ENCODE data around the gene PLEKHA7.
"Not testable (repeated sequence)": the region's sequence is repeated elsewhere in the genome, so short reads cannot be mapped to it uniquely, and the experiment has no call there.

PLEKHA7 gene

GRCh38 chr11:16918543-16919182 lies 95.6 kb downstream of the PLEKHA7 start:
- not testable (repeated sequence) for DNase-seq (ENCODE audit: low read depth in 2 of 3, low spot score in 2 of 3)

- DNase-seq (ENCODE audit: low read depth in 2 of 3, low spot score in 2 of 3) = no peak
Observed at GRCh38 chr11:16917941-16918340, 96.3 kb downstream of the PLEKHA7 start.

GRCh38 chr11:16912692-16913111 lies 101.5 kb downstream of the PLEKHA7 start:
- no peak for DNase-seq (ENCODE audit: low read depth in 2 of 3, low spot score in 2 of 3)

GRCh38 chr11:16911658-16912057 lies 102.6 kb downstream of the PLEKHA7 start:
- DNase-seq (ENCODE audit: low read depth in 2 of 3, low spot score in 2 of 3) = no peak

GRCh38 chr11:16911186-16911585 lies 103.0 kb downstream of the PLEKHA7 start:
- DNase-seq (ENCODE audit: low read depth in 2 of 3, low spot score in 2 of 3) = no peak

GRCh38 chr11:16909359-16910035 lies 104.7 kb downstream of the PLEKHA7 start:
- no peak for DNase-seq (ENCODE audit: low read depth in 2 of 3, low spot score in 2 of 3)

- no peak for DNase-seq (ENCODE audit: low read depth in 2 of 3, low spot score in 2 of 3)
Observed at GRCh38 chr11:16905375-16905774, 108.8 kb downstream of the PLEKHA7 start.

DNA sequence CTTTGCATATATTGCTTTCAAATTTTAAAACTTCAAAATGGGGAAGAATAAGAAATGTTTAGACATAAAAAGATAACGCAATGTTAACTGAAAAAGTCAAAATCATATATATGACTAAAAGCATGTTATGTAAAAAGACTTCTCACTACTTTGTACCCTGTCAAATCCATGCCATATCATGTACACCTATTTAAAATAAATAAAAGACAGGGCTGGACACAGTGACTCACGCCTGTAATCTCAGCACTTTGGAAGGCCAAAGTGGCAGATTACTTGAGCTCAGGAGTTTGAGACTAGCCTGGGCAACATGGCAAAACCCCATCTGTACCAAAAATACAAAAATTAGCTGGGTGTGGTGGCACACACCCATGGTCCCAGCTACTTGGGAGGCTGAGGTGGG lies 109.5 kb downstream of the PLEKHA7 start:
- DNase-seq (ENCODE audit: low read depth in 2 of 3, low spot score in 2 of 3) = not testable (repeated sequence)

DNA sequence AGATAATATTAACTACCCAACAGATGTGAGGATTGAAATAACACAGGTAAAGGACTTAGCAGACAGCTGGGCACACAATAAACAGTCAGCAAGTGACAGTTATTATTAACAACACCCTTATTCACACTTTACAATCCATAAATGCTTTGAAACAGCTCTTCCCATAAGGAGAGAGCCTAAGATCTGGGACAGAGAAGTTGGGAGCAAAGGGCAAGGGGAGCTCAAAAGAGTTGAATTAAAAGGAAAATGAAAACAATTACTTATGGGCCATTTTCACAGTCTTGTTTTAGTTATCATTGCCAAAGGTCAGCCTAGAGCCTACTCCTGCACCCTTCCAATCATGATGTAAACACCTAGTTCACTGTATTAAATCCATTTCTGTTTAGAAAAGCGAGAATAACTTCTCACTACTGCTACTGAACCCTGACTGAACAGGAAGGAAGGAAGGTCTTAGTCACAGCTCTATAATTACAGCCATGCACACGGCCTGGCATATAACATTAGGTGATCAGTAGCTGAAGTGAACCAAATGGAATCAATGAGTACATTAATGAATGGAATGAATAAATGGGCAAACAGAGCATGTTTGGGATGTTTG lies 111.3 kb downstream of the PLEKHA7 start:
- no peak for DNase-seq (ENCODE audit: low read depth in 2 of 3, low spot score in 2 of 3)

GRCh38 chr11:16902182-16902581 lies 112.0 kb downstream of the PLEKHA7 start:
- DNase-seq (ENCODE audit: low read depth in 2 of 3, low spot score in 2 of 3) = no peak

DNA sequence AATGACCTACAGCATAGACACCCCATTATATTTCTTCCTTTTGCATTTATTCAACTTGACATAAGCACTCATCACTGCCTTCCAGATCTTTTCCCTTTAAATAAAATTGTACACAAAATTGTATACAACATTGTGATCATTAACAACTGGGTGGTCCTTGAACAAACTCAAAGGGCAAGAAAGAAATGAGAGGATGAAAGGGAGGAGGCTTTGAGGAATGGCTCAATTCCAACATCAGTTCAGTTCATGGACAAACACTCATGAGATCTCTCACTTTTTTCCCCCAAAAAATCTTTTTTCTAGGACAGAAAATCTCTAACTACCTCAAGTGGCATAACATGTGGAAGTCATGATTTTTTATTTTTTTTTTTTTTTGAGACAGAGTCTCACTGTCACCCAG lies 113.7 kb downstream of the PLEKHA7 start:
- no peak for DNase-seq (ENCODE audit: low read depth in 2 of 3, low spot score in 2 of 3)

- no peak for DNase-seq (ENCODE audit: low read depth in 2 of 3, low spot score in 2 of 3)
Observed at GRCh38 chr11:16899708-16900303, 114.4 kb downstream of the PLEKHA7 start.

DNA sequence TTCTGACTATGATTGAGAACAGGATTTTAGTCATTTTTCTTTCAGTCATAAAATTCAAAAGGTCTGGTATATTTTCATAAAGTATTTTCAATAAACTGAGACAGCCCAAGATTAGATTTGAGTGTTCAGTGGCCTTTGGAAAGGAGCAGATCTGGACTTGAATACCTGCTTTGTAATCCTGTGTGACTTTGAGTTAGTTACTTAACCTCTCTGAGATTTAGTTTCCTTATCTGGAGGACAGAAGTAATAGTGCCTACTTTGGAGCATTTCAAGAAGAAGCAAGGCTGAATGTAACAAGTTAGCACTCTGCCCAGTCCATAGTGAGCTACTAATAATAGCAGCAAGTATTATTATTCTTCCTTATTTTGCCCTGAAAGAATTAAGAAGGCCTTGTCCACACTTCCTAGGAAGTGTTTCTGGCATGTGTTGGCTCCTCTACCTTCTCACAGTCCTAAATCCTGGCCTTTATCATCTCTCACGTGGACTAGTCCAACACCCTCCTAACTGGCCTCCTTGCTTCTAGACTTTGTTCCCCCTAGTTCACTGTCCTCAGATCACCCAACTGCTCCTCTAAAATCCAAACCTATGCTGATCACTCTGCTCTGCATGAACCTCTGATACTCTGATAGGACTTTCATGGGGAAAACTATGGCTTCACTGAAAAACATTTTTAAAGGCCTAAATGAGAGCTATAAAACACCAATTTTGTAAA lies 115.8 kb downstream of the PLEKHA7 start:
- no peak for DNase-seq (ENCODE audit: low read depth in 2 of 3, low spot score in 2 of 3)

DNA sequence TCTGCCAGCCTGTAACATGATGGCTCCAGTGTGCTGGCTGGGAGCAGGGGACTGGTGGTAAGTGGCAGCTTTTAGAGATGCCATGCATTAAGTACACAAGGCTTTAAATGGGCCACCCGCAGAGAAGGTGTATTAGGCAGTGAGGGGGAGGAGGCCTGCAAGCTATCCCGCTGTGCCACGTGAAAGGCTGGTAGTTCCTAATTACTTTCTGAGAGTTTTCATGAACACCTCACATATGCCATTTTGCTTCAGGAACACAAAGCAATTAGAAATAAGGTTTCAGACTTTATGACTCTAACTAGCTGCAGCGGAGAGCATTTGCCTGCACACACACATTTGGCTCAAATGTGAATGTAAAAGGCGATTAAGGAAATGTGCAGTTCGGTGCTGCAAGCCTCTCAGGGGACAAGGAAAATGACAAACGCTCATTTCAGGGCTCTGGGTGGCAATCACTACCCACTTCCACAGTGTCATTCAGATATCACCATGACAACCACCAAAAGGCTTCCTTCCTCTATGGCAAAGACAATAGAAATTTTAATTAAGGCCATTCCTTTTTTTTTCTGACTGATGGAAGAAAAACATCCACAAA lies 116.6 kb downstream of the PLEKHA7 start:
- no peak for DNase-seq (ENCODE audit: low read depth in 2 of 3, low spot score in 2 of 3)

GRCh38 chr11:16896729-16897469 lies 117.3 kb downstream of the PLEKHA7 start:
- no peak for DNase-seq (ENCODE audit: low read depth in 2 of 3, low spot score in 2 of 3)

DNA sequence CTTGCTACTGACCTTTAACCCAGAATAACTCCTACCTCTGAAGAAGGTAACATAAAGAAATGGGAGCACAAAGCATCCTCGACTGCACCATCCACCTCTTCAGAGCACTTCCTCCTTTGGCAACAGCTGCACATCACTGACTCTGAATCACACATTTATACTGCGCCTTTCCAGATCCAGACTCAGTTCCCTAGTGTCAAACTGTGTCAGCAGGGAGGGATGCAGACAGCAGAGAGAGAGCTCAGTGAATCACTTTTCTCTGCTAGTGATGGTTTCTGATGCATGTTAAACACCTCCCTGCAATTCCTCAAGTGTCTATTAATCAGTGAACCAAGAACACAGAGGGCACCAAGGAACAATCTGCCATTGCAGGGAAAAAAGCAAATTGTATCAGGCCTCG lies 118.9 kb downstream of the PLEKHA7 start:
- DNase-seq (ENCODE audit: low read depth in 2 of 3, low spot score in 2 of 3) = no peak

DNA sequence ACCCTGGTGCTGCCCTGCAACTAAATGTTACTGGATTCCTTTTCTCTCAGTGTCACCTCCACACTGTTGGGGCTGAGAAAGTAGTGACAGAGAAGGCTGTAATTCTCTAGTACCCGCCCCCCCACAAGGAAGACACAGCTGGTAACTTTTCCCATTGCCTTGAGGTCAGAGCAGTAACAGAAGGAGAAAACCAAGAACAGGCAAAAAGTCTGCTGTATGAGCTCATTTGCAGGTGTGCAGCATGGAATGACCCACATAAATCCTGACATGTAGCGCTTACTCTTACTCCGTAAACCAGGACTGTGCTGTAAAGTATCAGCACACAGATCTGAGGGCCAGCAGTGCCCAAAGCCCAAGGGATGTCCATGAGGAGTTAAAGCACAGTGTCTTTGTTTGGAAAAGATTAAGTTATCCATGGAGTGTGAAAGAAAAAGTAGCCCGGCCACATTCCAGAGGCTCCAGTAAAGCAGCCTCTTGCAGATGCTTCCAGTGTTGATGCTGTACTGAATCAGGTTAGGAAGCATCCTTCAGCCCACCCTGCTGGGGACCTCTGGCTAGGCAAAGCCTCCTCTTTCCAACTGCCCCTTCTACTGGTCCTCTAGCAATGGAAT lies 120.7 kb downstream of the PLEKHA7 start:
- DNase-seq (ENCODE audit: low read depth in 2 of 3, low spot score in 2 of 3) = no peak

- no peak for DNase-seq (ENCODE audit: low read depth in 2 of 3, low spot score in 2 of 3)
Observed at GRCh38 chr11:16891964-16892363, 122.2 kb downstream of the PLEKHA7 start.

GRCh38 chr11:16891165-16891564 lies 123.0 kb downstream of the PLEKHA7 start:
- DNase-seq (ENCODE audit: low read depth in 2 of 3, low spot score in 2 of 3) = no peak

GRCh38 chr11:16890442-16890841 lies 123.8 kb downstream of the PLEKHA7 start:
- DNase-seq (ENCODE audit: low read depth in 2 of 3, low spot score in 2 of 3) = no peak
